Caki2 (cell line): Measurements from ENCODE around the gene HOGA1. TPM values are rescaled to one million over a fixed set of nuclear protein-coding genes. Genes with fewer than 3 reads are reported as not detected.
"Not testable (repeated sequence)": the region's sequence is repeated elsewhere in the genome, so short reads cannot be mapped to it uniquely, and the experiment has no call there.

Experiments
- DNase-seq: peaks from one replicate; pipeline ENCODE4 v3.0.0-alpha.2; 2015; ENCODE audit warnings: low read depth
- in situ Hi-C: cut with HindIII; loops from 2 replicates; pipeline ENCODE4 v1.10.0; 2016; ENCODE audit warnings: low sequenced_read_pairs, low pct_unique_long_range_greater_than_20kb, mixed read lengths
- total RNA-seq: library from RNA; depleted of rRNA; stranded (reverse); fragments of >200 nt; shearing (Covaris generic); gene quantifications from 2 replicates; pipeline ENCODE4 v1.2.3, GENCODE V29; 2014; ENCODE audit warnings: low replicate concordance

Gene HOGA1
- total RNA-seq, 1 experiment from 2014 or later = 91.3 TPM

GRCh38 chr10:97550336-97551149, 33.6 kb upstream of the HOGA1 start:
- in situ Hi-C loops = no loop called here

GRCh38 chr10:97551271-97551670, 32.9 kb upstream of the HOGA1 start:
- DNase-seq = no peak
- in situ Hi-C loops = no loop called here

More at GRCh38 chr10:97550336-97551149, 33.6 kb upstream of the HOGA1 start:
- no peak for DNase-seq

- in situ Hi-C loops = no loop called here
- peak; percentile 68 for DNase-seq
Measured at GRCh38 chr10:97553575-97554031, 30.6 kb upstream of the HOGA1 start.

GRCh38 chr10:97554336-97554735, 29.9 kb upstream of the HOGA1 start:
- DNase-seq, in situ Hi-C loops: not testable (repeated sequence)

GRCh38 chr10:97555541-97555940, 28.6 kb upstream of the HOGA1 start:
- in situ Hi-C loops, DNase-seq: not testable (repeated sequence)

GRCh38 chr10:97560731-97561381, 23.3 kb upstream of the HOGA1 start:
- DNase-seq, in situ Hi-C loops: not testable (repeated sequence)

- in situ Hi-C loops, DNase-seq: not testable (repeated sequence)
Measured at GRCh38 chr10:97561386-97562077, 22.7 kb upstream of the HOGA1 start.

- in situ Hi-C loops = not testable (repeated sequence)
Measured at GRCh38 chr10:97562329-97562728, 21.9 kb upstream of the HOGA1 start.

GRCh38 chr10:97563337-97563736, 20.9 kb upstream of the HOGA1 start:
- DNase-seq = no peak
- in situ Hi-C loops = no loop called here

More at GRCh38 chr10:97562329-97562728, 21.9 kb upstream of the HOGA1 start:
- not testable (repeated sequence) for DNase-seq

- in situ Hi-C loops = no loop called here
- DNase-seq = peak; percentile 30
Measured at GRCh38 chr10:97564776-97565175, 19.4 kb upstream of the HOGA1 start.

- DNase-seq = no peak
- in situ Hi-C loops = no loop called here
Measured at GRCh38 chr10:97566336-97566996, 17.7 kb upstream of the HOGA1 start.

GRCh38 chr10:97567891-97568290, 16.3 kb upstream of the HOGA1 start:
- no peak for DNase-seq
- in situ Hi-C loops = no loop called here

- in situ Hi-C loops = no loop called here
- DNase-seq = no peak
Measured at GRCh38 chr10:97570146-97570788, 13.9 kb upstream of the HOGA1 start.

GRCh38 chr10:97570789-97571471, 13.3 kb upstream of the HOGA1 start:
- DNase-seq = no peak
- in situ Hi-C loops = no loop called here

GRCh38 chr10:97571622-97572021, 12.6 kb upstream of the HOGA1 start:
- peak; percentile 42 for DNase-seq
- in situ Hi-C loops = no loop called here

GRCh38 chr10:97572214-97572989, 11.8 kb upstream of the HOGA1 start, which contains the start of gene ANKRD2:
Gene ANKRD2 (plus strand): TSS chr10:97572779. CDS start chr10:97572789, 10 bp downstream.
- in situ Hi-C loops = no loop called here
- DNase-seq = peak; percentile 71

- peak; percentile 55 for DNase-seq
- in situ Hi-C loops = no loop called here
Measured at GRCh38 chr10:97573021-97573420, 11.2 kb upstream of the HOGA1 start.
